K562 (cell line): ENCODE data around the gene OSBPL7. TPM values are rescaled to one million over a fixed set of nuclear protein-coding genes. Genes with fewer than 3 reads are reported as not detected.

Experiments
- BCL6 ChIP-seq: fragments of 250-450 bp; sonication (Bioruptor Pico); IDR thresholded peaks from 2 replicates; pipeline ENCODE4 v1.4.0; 2020
- DMBX1 ChIP-seq: fragments of 250-450 bp; sonication (Bioruptor Pico); IDR thresholded peaks from 2 replicates; pipeline ENCODE4 v1.8.0; 2022; ENCODE audit warnings: inconsistent platforms, mild to moderate bottlenecking, moderate library complexity, borderline replicate concordance
- GATA2 ChIP-seq: sonication (generic); formaldehyde crosslinking; IDR thresholded peaks from 2 replicates; pipeline ENCODE4 v1.4.0; 2020; ENCODE audit warnings: mild to moderate bottlenecking, missing genetic modification reagents
- MEF2A ChIP-seq: IDR thresholded peaks from 2 replicates; pipeline ENCODE4 v1.6.1; 2011; ENCODE audit warnings: low read depth, mild to moderate bottlenecking, low read length, moderate library complexity; ENCODE audit not compliant: control insufficient read depth
- NR3C1 ChIP-seq: sonication (generic); formaldehyde crosslinking; IDR thresholded peaks from 2 replicates; pipeline ENCODE4 v1.8.1; 2022; ENCODE audit warnings: missing genetic modification reagents
- REST ChIP-seq, 2 experiments: fragments of 450-650 bp; formaldehyde crosslinking in 1 of 2; IDR thresholded peaks; 2 replicates each; pipeline versions ENCODE4 v1.4.0 to v1.6.1; 2014 to 2020; ENCODE audit warnings: mild to moderate bottlenecking in 2 of 2, borderline replicate concordance in 1 of 2, low read depth in 1 of 2
- TARDBP ChIP-seq: fragments of 450-650 bp; IDR thresholded peaks from 2 replicates; pipeline ENCODE4 v1.6.1; 2016
- ZNF354B ChIP-seq: fragments of 250-450 bp; sonication (Bioruptor Pico); IDR thresholded peaks from 2 replicates; pipeline ENCODE4 v1.4.0; 2020
- ZNF57 ChIP-seq: fragments of 450-650 bp; formaldehyde crosslinking; IDR thresholded peaks from 2 replicates; pipeline ENCODE4 v1.4.0; 2020; ENCODE audit warnings: mild to moderate bottlenecking, moderate library complexity
- polyA plus RNA-seq, 8 experiments: library from polyadenylated mRNA; depleted of rRNA in 4 of 8; stranded (reverse) in 5 of 8; unstranded in 3 of 8; fragments of >200 nt; fragmentation: Nextera tagmentation in 2 of 8; fragmentation: Illumina TruSeq in 1 of 8; extraction: Ambion mirVana in 2 of 8; extraction: Trizol in 1 of 8; gene quantifications; 2 replicates each; pipeline versions ENCODE4 v1.2.1 to v1.2.3, GENCODE V29; 2011 to 2014; ENCODE audit warnings: inconsistent platforms in 1 of 8, missing spikeins in 1 of 8
- total RNA-seq, 7 experiments: library from RNA; depleted of rRNA in 6 of 7; stranded (reverse); fragments of >200 nt in 6 of 7; fragmentation: Illumina TruSeq in 2 of 7; extraction: Trizol in 2 of 7; gene quantifications; 2 replicates each; pipeline versions ENCODE4 v1.2.1 to v1.2.3, GENCODE V29; 2011 to 2021; ENCODE audit warnings: low replicate concordance in 1 of 7
- TF ChIP-seq, protein P1 (sequence below): fragments of 200-800 bp; sonication (Bioruptor generic); IDR thresholded peaks from 2 replicates; pipeline ENCODE4 v1.6.1; 2017; ENCODE audit warnings: missing genetic modification characterization, missing compliant biosample characterization

OSBPL7 gene
- total and polyA plus RNA-seq, 9 of the 15 experiments (the other 6 are each of a cell fraction or from before 2014, with no cell fraction given), result 0.32 to 11.9 (median 5.8) TPM

DNA sequence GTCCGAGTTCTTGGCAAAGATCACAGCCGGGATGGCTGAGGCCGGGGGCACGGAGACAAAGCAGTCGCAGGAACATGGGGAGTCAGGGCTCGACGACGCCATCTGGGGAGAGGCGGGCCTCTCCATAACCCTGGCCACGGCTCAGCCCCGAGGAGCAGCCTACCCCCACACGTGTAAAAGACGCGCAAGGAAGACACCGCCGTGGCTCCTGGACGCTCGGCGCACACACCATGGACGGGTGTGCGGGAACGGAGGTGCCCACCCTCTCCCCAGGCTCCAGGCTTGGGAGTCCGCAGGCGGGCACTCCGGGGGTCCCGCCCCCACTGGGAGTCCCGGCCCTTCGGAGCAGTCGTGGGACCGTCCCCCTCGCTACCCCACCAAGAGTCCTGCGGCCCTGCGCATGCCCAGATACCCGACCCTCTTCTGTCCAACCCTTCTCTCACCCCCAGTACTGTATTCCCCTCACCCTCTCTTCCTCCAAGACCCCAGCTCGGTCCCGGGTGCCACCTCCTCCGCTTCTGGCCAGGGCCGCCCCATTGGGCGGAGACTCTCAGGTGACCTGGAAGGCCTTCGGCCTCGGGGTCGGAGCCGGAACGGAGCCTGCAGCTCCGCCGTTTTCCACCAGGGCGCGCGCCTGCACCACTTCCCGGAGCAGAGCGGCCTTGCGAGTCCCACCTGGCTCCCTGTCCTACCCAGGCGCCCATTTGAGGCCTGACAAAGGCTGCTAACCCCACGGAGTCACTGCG is 19.3 kb upstream of the OSBPL7 start, which contains the start of gene SCRN2 (continued):
- peak; percentile 92 for TF ChIP-seq REST (IDR thresholded peaks at IDR 0.05; ENCODE audit: borderline replicate concordance)
- TF ChIP-seq REST (CRISPR knock-in tag; IDR thresholded peaks at IDR 0.05; ENCODE audit: low read depth), result no peak
- no peak for TF ChIP-seq DMBX1 (CRISPR knock-in tag)
- TF ChIP-seq, protein P1, sequence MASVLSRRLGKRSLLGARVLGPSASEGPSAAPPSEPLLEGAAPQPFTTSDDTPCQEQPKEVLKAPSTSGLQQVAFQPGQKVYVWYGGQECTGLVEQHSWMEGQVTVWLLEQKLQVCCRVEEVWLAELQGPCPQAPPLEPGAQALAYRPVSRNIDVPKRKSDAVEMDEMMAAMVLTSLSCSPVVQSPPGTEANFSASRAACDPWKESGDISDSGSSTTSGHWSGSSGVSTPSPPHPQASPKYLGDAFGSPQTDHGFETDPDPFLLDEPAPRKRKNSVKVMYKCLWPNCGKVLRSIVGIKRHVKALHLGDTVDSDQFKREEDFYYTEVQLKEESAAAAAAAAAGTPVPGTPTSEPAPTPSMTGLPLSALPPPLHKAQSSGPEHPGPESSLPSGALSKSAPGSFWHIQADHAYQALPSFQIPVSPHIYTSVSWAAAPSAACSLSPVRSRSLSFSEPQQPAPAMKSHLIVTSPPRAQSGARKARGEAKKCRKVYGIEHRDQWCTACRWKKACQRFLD (CRISPR knock-in tag), result peak; percentile 74
- TF ChIP-seq ZNF354B (CRISPR knock-in tag), result no peak
- TF ChIP-seq MEF2A, result no peak
- no peak for TF ChIP-seq NR3C1
- TF ChIP-seq BCL6 (CRISPR knock-in tag), result no peak
- no peak for TF ChIP-seq GATA2 (CRISPR knock-in tag)
- TF ChIP-seq TARDBP, result 0 out of 2 replicates have a peak, but pooled peaks have one; percentile 47
- TF ChIP-seq ZNF57 (CRISPR knock-in tag), result no peak
